Suprapubic skin (tissue), 3 donors: ENCODE measurements around the gene METAP2.

Experiments used
- EP300 ChIP-seq: sonication (generic); formaldehyde crosslinking; IDR thresholded peaks from one replicate; pipeline ENCODE4 v1.6.1; 2017; ENCODE audit warnings: antibody characterized with exemption
- POLR2A ChIP-seq, 2 donors: fragments of 450-650 bp; IDR thresholded peaks; one replicate each; pipeline ENCODE4 v1.6.1; 2017; ENCODE audit warnings: antibody characterized with exemption in 2 of 2, mild to moderate bottlenecking in 2 of 2, moderate library complexity in 2 of 2
- TF ChIP-seq, protein P1 (sequence below), 2 donors: fragments of 200-600 bp in 1 of 2; fragments of 450-650 bp in 1 of 2; sonication (generic) in 1 of 2; IDR thresholded peaks; one replicate each; pipeline ENCODE4 v1.5.1; 2016 to 2019; ENCODE audit warnings: antibody characterized with exemption in 2 of 2, mild to moderate bottlenecking in 1 of 2, moderate library complexity in 1 of 2

DNA sequence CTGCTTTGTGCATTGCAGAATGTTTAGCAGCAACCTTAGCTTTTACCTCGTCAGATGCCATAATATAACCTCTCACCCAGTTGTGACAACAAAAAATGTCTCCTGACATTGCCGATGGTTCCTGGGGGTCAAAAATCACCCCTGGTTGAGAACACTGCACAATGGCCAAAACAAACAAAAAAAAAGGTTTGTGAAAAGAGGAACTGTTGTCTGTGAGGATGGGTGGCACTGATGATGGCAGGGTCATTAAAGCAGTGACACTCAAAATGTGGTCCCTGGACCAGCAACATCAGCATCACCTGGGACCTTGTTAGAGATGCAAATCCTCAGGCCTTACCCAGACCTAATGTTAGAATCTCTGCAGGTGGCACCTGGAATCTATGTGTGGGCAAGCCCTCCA, 36.4 kb upstream of the METAP2 start:
- TF ChIP-seq, protein P1, sequence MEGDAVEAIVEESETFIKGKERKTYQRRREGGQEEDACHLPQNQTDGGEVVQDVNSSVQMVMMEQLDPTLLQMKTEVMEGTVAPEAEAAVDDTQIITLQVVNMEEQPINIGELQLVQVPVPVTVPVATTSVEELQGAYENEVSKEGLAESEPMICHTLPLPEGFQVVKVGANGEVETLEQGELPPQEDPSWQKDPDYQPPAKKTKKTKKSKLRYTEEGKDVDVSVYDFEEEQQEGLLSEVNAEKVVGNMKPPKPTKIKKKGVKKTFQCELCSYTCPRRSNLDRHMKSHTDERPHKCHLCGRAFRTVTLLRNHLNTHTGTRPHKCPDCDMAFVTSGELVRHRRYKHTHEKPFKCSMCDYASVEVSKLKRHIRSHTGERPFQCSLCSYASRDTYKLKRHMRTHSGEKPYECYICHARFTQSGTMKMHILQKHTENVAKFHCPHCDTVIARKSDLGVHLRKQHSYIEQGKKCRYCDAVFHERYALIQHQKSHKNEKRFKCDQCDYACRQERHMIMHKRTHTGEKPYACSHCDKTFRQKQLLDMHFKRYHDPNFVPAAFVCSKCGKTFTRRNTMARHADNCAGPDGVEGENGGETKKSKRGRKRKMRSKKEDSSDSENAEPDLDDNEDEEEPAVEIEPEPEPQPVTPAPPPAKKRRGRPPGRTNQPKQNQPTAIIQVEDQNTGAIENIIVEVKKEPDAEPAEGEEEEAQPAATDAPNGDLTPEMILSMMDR (IDR thresholded peaks at IDR 0.05) = no peak
- TF ChIP-seq POLR2A (IDR thresholded peaks at IDR 0.05) = no peak
- no peak for TF ChIP-seq EP300
